NCI-H2107 treated with DMSO at 0.1 percent for 48 hours (cell line): ENCODE measurements around the gene ACTN3.
"Not testable (repeated sequence)": the region's sequence is repeated elsewhere in the genome, so short reads cannot be mapped to it uniquely, and the experiment has no call there.

Experiments used
- DNase-seq: peaks from one replicate; lab custom pipeline; 2025; ENCODE audit not compliant: unreplicated experiment; lab: John Stamatoyannopoulos, UW

The ACTN3 gene

GRCh38 chr11:66543263-66544107 lies 3.2 kb upstream of the ACTN3 start:
- DNase-seq: no peak

DNA sequence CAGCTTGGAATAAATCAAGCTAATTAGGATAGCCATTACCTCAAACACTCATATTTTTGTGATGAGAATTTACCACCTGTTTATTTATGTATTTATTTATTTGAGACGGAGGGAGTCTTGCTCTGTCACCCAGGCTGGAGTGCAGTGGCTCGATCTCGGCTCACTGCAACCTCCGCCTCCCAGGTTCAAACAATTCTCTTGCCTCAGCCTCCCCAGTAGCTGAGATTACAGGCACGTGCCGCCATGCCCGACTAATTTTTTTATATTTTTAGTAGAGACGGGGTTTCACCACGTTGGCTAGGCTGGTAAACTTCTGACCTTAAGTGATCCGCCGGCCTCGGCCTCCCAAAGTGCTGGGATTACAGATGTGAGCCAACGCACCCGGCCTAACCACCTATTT lies 1.8 kb upstream of the ACTN3 start:
- DNase-seq: not testable (repeated sequence)

DNA sequence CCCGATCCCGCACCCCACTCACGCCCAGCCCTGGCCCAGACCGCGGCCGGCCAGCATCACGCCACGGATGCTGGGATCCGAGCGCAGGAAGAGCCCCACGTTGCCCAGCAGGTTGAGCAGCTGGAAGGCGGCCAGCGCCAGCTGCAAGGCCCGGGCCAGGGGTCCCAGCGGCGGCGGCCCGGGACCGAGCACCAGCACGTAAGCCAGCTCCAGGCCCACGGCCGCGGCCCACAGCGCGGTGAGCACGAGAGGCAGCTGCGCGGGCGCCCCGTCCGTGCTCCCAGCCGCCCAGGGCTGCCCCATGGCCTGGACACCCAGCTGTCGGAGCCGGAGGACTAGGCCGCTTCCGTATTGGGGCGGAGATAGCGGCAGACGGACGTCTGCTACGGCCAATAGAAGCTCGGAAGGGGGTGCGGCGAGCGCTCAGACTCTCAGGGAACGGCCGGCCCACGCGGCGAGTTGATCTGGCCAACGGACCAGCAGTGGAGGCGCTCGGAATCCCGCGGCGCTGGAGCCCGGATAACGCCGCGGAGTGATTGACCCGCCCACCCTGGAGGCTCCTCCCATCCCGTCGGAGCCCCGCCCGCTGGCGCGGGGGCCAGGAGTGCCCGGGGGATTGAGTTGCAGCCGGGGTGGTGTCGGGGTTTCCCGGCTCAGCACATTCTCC lies 869 bp upstream of the ACTN3 start, which contains the start of gene ZDHHC24:
ZDHHC24 (minus strand) TSS at position 348 of the 667 bp plus-strand sequence; CDS start at position 303, 45 bp downstream.
- peak; percentile 88 for DNase-seq

GRCh38 chr11:66546966-66547661 lies 411 bp downstream of the ACTN3 start:
- no peak for DNase-seq

DNA sequence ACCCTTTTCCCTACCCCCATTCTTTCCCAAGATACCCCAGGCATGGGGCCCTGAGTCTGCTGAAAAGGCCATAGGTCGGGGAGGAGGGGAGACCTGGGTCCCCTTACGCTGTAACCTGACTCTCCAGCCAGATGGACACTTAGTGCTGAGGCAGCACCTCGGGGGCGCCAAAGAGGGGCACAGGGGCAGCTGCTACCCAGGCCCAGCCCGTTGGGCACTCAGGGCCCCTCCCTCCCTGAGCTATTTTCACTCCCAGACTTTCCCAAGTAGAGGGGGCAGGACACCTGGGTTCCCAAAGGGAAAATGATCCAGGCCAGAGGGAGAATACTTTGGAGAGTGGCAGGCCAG lies 933 bp downstream of the ACTN3 start:
- DNase-seq: no peak

DNA sequence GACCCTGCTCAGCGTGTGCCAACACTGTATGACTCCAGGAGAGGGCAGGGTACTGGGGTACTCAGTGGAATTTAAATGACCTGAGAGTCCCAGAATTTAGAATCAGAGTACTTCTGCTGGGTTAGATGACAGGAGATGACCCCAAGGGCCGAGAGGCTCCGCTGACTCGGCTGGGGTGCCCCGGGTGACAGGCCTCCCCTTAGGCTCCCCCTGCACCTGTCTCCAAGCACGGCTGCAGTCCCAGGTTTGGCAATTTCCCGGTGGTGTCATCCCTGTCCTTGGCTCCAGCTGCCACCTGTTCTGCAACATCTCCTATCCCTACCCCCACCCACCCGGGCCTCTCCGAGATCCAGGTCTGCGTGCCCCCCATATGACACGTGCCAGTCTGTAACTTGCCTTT lies 1.3 kb downstream of the ACTN3 start:
- no peak for DNase-seq

- no peak for DNase-seq
Measured at GRCh38 chr11:66548774-66549630, 2.3 kb downstream of the ACTN3 start.

- no peak for DNase-seq
Measured at GRCh38 chr11:66549696-66550095, 3.0 kb downstream of the ACTN3 start.

GRCh38 chr11:66550887-66551286 lies 4.2 kb downstream of the ACTN3 start:
- DNase-seq: no peak

GRCh38 chr11:66554602-66555001 lies 7.9 kb downstream of the ACTN3 start:
- no peak for DNase-seq

- DNase-seq: no peak
Measured at GRCh38 chr11:66555416-66555815, 8.7 kb downstream of the ACTN3 start.

DNA sequence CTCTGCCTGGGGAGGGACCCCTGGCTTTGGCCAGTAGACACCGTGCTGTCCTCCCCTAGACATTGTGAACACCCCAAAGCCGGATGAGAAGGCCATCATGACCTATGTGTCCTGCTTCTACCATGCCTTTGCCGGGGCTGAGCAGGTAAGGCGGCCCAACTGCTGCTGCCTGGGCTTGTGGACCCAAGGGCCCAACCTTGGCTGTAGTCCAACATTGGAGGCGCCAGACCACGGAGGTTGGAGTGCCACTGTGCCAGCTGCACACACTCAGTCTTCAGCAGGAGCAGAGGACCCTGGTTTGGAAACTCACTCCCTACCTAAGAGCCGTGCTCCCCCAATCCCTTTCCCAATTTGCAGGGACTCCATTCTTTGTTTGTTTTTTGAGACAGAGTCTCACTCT lies 9.4 kb downstream of the ACTN3 start:
- DNase-seq: no peak

DNA sequence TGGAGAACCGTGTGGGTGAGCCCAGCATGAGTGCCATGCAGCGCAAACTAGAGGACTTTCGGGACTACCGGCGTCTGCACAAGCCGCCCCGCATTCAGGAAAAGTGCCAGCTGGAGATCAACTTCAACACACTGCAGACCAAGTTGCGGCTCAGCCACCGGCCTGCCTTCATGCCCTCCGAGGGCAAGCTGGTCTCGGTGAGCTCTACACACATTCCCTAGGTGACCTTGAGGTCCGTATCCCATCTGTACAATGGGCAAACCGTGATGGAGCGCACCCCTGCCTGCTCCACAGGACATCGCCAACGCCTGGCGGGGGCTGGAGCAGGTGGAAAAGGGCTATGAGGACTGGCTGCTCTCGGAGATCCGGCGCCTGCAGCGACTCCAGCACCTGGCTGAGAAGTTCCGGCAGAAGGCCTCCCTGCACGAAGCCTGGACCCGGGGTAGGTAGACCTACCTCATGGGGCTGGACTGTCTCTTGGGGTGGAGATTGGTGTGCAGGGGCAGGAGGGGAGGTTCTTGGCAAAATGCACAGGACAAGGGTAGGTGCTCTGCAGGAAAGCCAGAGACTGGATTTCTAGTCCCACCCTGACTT lies 11.1 kb downstream of the ACTN3 start:
- DNase-seq: peak; percentile 3

- no peak for DNase-seq
Measured at GRCh38 chr11:66559142-66559865, 12.6 kb downstream of the ACTN3 start.

DNA sequence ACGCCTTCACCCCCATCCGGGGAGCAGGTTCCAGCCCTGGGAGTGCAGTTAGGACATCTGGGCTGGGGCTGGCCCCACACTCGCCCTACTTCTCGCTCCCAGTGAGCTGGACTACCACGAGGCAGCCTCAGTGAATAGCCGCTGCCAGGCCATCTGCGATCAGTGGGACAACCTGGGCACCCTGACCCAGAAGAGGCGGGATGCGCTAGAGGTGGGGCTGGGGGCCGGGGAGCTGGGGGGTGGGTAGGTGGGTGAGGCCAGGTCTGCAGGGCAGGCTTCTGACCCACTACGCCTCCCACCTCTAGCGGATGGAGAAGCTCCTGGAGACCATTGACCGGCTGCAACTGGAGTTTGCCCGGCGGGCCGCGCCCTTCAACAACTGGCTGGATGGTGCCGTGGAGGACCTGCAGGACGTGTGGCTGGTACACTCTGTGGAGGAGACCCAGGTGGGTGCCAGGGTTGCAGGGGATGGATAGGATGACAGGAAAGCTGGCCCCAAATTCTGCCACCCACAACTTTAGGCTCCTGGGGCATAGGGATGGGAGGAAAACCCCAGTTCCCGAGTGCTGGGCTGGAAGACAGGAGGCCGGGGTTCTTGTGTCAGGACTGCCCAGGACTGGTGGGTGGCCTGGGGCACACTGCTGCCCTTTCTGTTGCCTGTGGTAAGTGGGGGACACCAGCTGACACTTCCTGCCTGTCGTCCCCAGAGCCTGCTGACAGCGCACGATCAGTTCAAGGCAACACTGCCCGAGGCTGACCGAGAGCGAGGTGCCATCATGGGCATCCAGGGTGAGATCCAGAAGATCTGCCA lies 13.4 kb downstream of the ACTN3 start:
- DNase-seq: no peak

DNA sequence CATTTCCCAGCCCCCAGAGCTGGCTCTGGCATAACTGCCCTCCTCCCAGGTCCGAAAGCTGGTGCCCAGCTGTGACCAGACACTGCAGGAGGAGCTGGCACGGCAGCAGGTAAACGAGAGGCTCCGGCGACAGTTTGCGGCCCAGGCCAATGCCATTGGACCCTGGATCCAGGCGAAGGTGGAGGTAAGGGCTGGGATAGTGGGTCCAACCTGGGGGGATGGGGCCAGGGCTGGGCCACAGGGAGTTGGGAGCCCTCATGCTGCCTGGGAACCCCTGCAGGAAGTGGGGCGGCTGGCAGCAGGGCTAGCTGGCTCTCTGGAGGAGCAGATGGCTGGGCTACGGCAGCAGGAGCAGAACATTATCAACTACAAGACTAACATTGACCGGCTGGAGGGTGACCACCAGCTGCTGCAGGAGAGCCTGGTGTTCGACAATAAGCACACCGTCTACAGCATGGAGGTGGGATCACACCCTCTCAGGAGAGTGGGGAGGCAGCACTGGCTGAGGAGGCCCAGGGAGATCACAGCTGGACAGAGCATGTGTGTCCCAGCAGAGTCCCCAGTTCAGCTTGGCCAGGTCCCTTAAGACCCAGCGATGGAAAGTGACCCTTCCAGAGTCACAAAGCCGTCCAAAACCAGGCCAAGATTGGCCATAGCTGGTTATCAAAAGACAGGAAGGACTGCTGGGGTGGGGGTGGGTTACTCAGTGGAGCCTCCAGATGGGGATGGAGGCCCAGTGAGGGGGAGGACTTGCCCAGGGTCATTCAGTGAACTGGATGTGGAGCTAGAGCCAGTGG lies 14.7 kb downstream of the ACTN3 start:
- no peak for DNase-seq

DNA sequence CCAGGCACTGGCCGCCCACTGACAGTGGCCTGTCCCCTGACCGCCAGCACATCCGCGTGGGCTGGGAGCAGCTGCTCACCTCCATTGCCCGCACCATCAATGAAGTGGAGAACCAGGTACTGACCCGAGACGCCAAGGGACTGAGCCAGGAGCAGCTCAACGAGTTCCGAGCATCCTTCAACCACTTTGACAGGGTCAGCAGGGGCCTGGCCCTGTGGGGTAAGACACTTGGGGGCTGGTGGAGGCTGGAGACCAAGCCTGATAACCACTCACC lies 15.2 kb downstream of the ACTN3 start:
- DNase-seq: no peak

DNA sequence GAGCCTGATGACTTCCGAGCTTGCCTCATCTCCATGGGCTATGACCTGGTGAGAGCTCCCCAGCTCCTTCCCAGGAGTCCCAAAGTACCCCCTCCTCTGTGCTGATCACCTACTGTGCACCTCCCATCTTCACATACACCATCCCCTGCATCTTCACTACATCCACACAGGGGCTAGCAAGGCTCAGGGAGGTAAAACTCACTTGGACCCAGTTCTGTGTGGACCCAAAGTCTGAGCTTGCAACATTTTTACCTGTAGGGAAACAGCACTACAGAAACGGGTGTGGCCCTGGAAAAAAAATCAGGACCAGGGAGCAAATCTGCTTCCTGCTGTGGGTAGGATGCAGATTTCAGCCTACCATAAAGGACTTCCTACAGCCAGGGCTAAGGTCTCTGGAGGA lies 15.6 kb downstream of the ACTN3 start:
- no peak for DNase-seq
